ENCODE data around the gene IGFBP5. TPM values are rescaled to one million over a fixed set of nuclear protein-coding genes. Genes with fewer than 3 reads are reported as not detected.

Gene IGFBP5
- total and polyA plus RNA-seq, 2 experiments from 2014 or later = 113 to 232 TPM

- Histone ChIP-seq H3K9me3 (ENCODE audit: low read depth) (no peaks in the 10 kb centered on the region), H3K27me3 (no peaks in the 10 kb centered on the region), H2AFZ (no peak overlapping the region), H3K27ac (no peak overlapping the region), H3K4me2 (no peak overlapping the region), H4K20me1 (ENCODE audit: insufficient read depth, poor library complexity, severe bottlenecking) (no peaks in the 10 kb centered on the region), H3K4me1 (ENCODE audit: insufficient read depth) (peaks cover 19% of the 10 kb centered on the region), H3K36me3 (replicated peaks; ENCODE audit: insufficient read depth, low read depth) (no peaks in the 10 kb centered on the region), H3K4me3 (no peak overlapping the region), H3K79me2 (no peaks in the 10 kb centered on the region), H3K9me2 (replicated peaks; ENCODE audit: insufficient read depth) (no peaks in the 10 kb centered on the region)
- WGBS (ENCODE audit: low lambda C conversion rate, missing lambda C conversion rate) = 94% methylated on average over 2 of the region's 2 CpGs
- no peak for TF ChIP-seq EZH2 (IDR thresholded peaks at IDR 0.05; ENCODE audit: borderline replicate concordance)
- no peak for TF ChIP-seq CTCF (IDR thresholded peaks at IDR 0.05; ENCODE audit: poor library complexity)
- no peak for TF ChIP-seq EZH2phosphoT487 (IDR thresholded peaks at IDR 0.05; ENCODE audit: low read depth, severe bottlenecking, unreplicated experiment)
- DNase-seq (ENCODE audit: low spot score) = no peak
Observed at GRCh38 chr2:216624251-216624650, 71.1 kb downstream of the IGFBP5 start.

GRCh38 chr2:216622526-216622925, 72.8 kb downstream of the IGFBP5 start:
- Histone ChIP-seq H3K4me2 (no peak overlapping the region), H3K9me3 (ENCODE audit: low read depth) (no peaks in the 10 kb centered on the region), H2AFZ (no peak overlapping the region), H3K9me2 (replicated peaks; ENCODE audit: insufficient read depth) (no peaks in the 10 kb centered on the region), H3K27ac (no peak overlapping the region), H4K20me1 (ENCODE audit: insufficient read depth, poor library complexity, severe bottlenecking) (no peaks in the 10 kb centered on the region), H3K4me3 (no peak overlapping the region), H3K79me2 (no peaks in the 10 kb centered on the region), H3K36me3 (replicated peaks; ENCODE audit: insufficient read depth, low read depth) (no peaks in the 10 kb centered on the region), H3K27me3 (no peaks in the 10 kb centered on the region), H3K4me1 (ENCODE audit: insufficient read depth) (peaks cover 22% of the 10 kb centered on the region)
- no peak for TF ChIP-seq EZH2phosphoT487 (IDR thresholded peaks at IDR 0.05; ENCODE audit: low read depth, severe bottlenecking, unreplicated experiment)
- TF ChIP-seq CTCF (IDR thresholded peaks at IDR 0.05; ENCODE audit: poor library complexity) = no peak
- TF ChIP-seq EZH2 (IDR thresholded peaks at IDR 0.05; ENCODE audit: borderline replicate concordance) = no peak
- WGBS (ENCODE audit: low lambda C conversion rate, missing lambda C conversion rate) = 61% methylated on average over 4 of the region's 4 CpGs
- no peak for DNase-seq (ENCODE audit: low spot score)

Other genes with a start within 250 kb of the IGFBP5 start
- gene RPL37A, start 196.7 kb downstream of the IGFBP5 start, total RNA-seq = 1,119 and 1,301 TPM in 2 replicates
- 1,011 and 1,060 TPM in 2 replicates for gene RPL37A, start 196.7 kb downstream of the IGFBP5 start, polyA plus RNA-seq
- 163 and 231 TPM in 2 replicates for gene IGFBP2, start 62.1 kb downstream of the IGFBP5 start, total RNA-seq
- 338 and 351 TPM in 2 replicates for gene IGFBP2, start 62.1 kb downstream of the IGFBP5 start, polyA plus RNA-seq
- not detected in 2 replicates for gene TNP1, start 164.5 kb upstream of the IGFBP5 start, total RNA-seq
- gene TNP1, start 164.5 kb upstream of the IGFBP5 start, polyA plus RNA-seq = not detected in 2 replicates